ENCODE data around the gene CHKA. TPM values are rescaled to one million over a fixed set of nuclear protein-coding genes. Genes with fewer than 3 reads are reported as not detected.

Gene CHKA
- total and polyA plus RNA-seq, 8 donors = 17.4 to 110 (median 31.6) TPM

DNA sequence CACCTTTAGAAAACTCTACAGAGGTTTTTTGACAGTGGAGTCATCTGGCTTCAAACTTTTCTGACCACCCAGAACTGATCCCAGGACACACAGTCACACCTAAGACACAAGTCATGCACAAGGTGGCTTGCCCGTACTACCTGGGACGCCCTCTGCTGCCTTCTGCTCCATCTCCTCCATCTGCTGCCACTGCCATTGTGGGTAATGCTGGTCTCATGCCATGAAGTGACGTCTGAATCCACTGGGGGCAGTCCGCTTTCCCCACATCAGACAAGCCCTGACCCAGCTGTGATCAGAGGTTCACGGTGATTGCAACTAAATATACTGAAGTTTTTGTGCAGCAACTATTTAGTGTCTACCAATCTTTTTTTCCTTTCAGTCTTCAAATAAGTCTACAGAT lies 96.1 kb downstream of the CHKA start:
- Histone ChIP-seq H3K27ac (no peak overlapping the region), H3K9me3 (no peaks in the 10 kb centered on the region), H3K4me3 (no peak overlapping the region), H3K36me3 (no peaks in the 10 kb centered on the region), H3K27me3 (no peaks in the 10 kb centered on the region), H3K4me1 (peaks cover 0 to 5% (median 0%) of the 10 kb centered on the region in 3 donors)
- intact Hi-C loops (cut with DNase I) = no loop called here
- ATAC-seq = no peak
- 60 to 65% methylated on average over 5 of the region's 5 CpGs for WGBS, 2 donors
- peak in 1 of 6 donors; percentile 27 for DNase-seq
- TF ChIP-seq, protein P1, sequence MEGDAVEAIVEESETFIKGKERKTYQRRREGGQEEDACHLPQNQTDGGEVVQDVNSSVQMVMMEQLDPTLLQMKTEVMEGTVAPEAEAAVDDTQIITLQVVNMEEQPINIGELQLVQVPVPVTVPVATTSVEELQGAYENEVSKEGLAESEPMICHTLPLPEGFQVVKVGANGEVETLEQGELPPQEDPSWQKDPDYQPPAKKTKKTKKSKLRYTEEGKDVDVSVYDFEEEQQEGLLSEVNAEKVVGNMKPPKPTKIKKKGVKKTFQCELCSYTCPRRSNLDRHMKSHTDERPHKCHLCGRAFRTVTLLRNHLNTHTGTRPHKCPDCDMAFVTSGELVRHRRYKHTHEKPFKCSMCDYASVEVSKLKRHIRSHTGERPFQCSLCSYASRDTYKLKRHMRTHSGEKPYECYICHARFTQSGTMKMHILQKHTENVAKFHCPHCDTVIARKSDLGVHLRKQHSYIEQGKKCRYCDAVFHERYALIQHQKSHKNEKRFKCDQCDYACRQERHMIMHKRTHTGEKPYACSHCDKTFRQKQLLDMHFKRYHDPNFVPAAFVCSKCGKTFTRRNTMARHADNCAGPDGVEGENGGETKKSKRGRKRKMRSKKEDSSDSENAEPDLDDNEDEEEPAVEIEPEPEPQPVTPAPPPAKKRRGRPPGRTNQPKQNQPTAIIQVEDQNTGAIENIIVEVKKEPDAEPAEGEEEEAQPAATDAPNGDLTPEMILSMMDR (IDR thresholded peaks at IDR 0.05) = no peak
- no peak for FAIRE-seq

DNA sequence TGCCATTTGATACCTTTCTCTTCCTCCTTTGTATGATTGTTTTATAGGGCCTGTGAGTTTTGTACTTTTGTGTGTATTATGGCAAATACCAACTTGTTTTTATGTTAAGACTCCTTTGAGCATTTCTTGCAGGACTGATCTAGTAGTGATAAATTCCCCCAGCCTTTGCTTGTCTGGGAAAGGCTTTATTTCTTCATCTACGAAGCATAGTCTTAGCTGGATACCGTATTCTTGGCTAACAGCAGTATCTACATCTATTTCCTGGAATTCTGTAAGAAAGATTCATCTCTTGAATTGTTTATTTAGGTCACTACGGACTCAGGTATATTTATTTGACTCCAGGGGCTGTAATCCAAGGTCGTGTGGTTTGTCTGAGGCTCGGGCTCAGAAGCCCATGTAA lies 96.7 kb downstream of the CHKA start:
- H3K9me3 ChIP-seq = no peaks in the 10 kb centered on the region
- 82 to 85% methylated on average over 5 of the region's 5 CpGs for WGBS, 2 donors

DNA sequence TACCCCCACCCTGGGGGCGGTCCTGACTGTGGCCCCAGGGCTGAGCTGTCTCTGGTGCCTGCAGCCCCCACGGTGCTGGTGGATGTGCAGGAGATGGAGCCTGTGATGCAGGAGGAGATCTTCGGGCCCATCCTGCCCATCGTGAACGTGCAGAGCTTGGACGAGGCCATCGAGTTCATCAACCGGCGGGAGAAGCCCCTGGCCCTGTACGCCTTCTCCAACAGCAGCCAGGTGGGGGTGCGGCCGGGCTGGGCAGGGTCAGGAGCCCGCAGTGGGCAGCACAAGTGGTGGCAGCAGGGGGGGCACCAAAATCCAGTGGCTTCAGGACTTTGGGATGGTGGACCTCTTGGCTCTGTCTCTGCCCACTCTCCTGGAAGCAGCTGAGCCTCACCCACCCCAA lies 98.7 kb downstream of the CHKA start:
- H3K27ac ChIP-seq = no peak overlapping the region
- no peaks in the 10 kb centered on the region for H3K9me3 ChIP-seq
- H3K4me1 ChIP-seq = no peaks in the 10 kb centered on the region
- peak in 1 of 6 donors; percentile 63 for DNase-seq
- H3K27me3 ChIP-seq = no peaks in the 10 kb centered on the region
- WGBS, 2 donors = 90 to 97% methylated on average over 12 to 13 of the region's 13 CpGs
- TF ChIP-seq, protein P1 (IDR thresholded peaks at IDR 0.05) = no peak
- no peaks in the 10 kb centered on the region for H3K36me3 ChIP-seq
- ATAC-seq = no peak
- H3K4me3 ChIP-seq = no peak overlapping the region
- intact Hi-C loops (cut with DNase I) = no loop called here
- no peak for FAIRE-seq

More for the DNA sequence above, 96.7 kb downstream of the CHKA start:
- no peaks in the 10 kb centered on the region for H3K27me3 ChIP-seq
- H3K4me1 ChIP-seq = peaks cover 0 to under 1% (median 0%) of the 10 kb centered on the region in 3 donors
- H3K36me3 ChIP-seq = no peaks in the 10 kb centered on the region
- ATAC-seq = no peak
- no peak for FAIRE-seq
- H3K27ac ChIP-seq = no peak overlapping the region
- TF ChIP-seq, protein P1 (IDR thresholded peaks at IDR 0.05) = no peak
- H3K4me3 ChIP-seq = no peak overlapping the region
- intact Hi-C loops (cut with DNase I) = no loop called here
- no peak for DNase-seq

DNA sequence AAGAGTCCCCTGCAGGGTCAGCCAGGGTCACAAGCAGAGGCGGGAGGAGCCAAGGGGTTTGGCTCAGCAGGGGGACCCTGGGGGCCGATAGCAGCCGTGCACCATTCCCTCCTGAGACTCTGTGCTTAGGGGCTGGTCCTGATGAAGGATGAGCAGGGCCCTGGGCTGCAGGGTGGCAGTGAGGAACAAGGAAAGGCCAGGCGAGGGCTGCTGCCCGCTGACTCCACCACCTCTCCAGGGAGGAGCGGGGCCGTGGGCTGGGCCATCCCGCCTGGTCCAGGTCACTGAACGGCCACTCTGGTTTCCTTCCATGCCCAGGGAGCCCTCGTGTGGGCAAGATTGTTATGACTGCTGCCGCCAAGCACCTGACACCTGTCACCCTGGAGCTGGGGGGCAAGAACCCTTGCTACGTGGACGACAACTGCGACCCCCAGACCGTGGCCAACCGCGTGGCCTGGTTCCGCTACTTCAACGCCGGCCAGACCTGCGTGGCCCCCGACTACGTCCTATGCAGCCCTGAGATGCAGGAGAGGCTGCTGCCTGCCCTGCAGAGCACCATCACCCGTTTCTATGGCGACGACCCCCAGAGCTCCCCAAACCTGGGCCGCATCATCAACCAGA lies 99.9 kb downstream of the CHKA start:
- Histone ChIP-seq H3K9me3 (no peaks in the 10 kb centered on the region), H3K27me3 (no peaks in the 10 kb centered on the region), H3K36me3 (no peaks in the 10 kb centered on the region), H3K4me1 (no peaks in the 10 kb centered on the region), H3K27ac (no peak overlapping the region), H3K4me3 (no peak overlapping the region)
- TF ChIP-seq, protein P1 (IDR thresholded peaks at IDR 0.05) = peak in 3 of 4 donors; percentile 20 to 29 (median 25)
- peak in 2 of 6 donors; percentile 55 to 85 for DNase-seq
- 38 to 63% methylated on average over 26 to 27 of the region's 27 CpGs for WGBS, 2 donors
- peak; percentile 50 to 86 (median 79) for ATAC-seq
- intact Hi-C loops (cut with DNase I) = no loop called here
- no peak for FAIRE-seq

DNA sequence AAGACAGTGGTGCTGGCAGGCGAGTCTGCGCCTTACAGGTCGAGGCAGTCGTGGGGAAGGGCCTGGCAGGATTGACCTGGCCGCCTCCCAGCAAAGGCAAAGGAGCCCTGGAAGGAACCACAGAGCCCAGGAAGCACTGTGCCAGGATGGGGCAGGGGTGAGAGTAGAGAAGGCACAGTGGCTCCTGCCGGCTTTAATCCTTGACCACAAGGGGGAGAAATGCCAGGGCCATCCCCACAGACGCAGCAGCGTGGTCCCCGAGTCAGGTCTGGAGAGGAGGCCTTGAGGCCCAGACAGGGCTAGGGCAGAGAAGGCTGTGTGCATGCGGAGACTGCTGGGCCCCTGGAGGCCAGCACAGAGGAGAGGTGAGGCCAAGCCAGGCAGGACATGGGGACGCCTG lies 100.6 kb downstream of the CHKA start:
- DNase-seq (peak in 1 of 6 donors; percentile 69), ATAC-seq (peak in 3 of 4 donors; percentile 45 to 50 (median 47)), FAIRE-seq (no peak)
- intact Hi-C loops (cut with DNase I) = no loop called here
- no peaks in the 10 kb centered on the region for H3K4me1 ChIP-seq
- no peak overlapping the region for H3K4me3 ChIP-seq
- TF ChIP-seq, protein P1 (IDR thresholded peaks at IDR 0.05) = peak in 1 of 4 donors; percentile 10
- H3K9me3 ChIP-seq = no peaks in the 10 kb centered on the region
- H3K27me3 ChIP-seq = no peaks in the 10 kb centered on the region
- no peaks in the 10 kb centered on the region for H3K36me3 ChIP-seq
- WGBS, 2 donors = 39 to 42% methylated on average over 11 of the region's 11 CpGs
- no peak overlapping the region for H3K27ac ChIP-seq
